Tibial nerve (tissue), 4 donors: ENCODE measurements around the gene MYBPC1. TPM values are rescaled to one million over a fixed set of nuclear protein-coding genes. Genes with fewer than 3 reads are reported as not detected.
"Not testable (repeated sequence)": the region's sequence is repeated elsewhere in the genome, so short reads cannot be mapped to it uniquely, and the experiment has no call there.

Experiments
- DNase-seq, 2 donors: peaks; one replicate each; pipeline ENCODE4 v3.0.0-alpha.2; 2019; ENCODE audit warnings: low spot score in 2 of 2
- H3K27ac ChIP-seq, 4 donors: fragments of 200-600 bp; sonication (generic) in 3 of 4; one replicate each; pipeline ENCODE4 v1.5.1; 2017 to 2019; ENCODE audit warnings: mild to moderate bottlenecking in 1 of 4
- H3K27me3 ChIP-seq, 2 donors: fragments of 200-600 bp; sonication (generic) in 1 of 2; one replicate each; pipeline versions ENCODE4 v1.5.1 to v1.6.0; 2017 to 2019
- H3K36me3 ChIP-seq, 3 donors: fragments of 200-600 bp; sonication (generic); one replicate each; pipeline ENCODE4 v1.5.1; 2018 to 2019
- H3K4me1 ChIP-seq, 4 donors: fragments of 200-600 bp; sonication (generic) in 3 of 4; one replicate each; pipeline ENCODE4 v1.5.1; 2017 to 2019
- H3K4me3 ChIP-seq, 4 donors: fragments of 200-600 bp; sonication (generic) in 3 of 4; one replicate each; pipeline ENCODE4 v1.5.1; 2017 to 2019; ENCODE audit warnings: mild to moderate bottlenecking in 1 of 4, moderate library complexity in 1 of 4
- H3K9me3 ChIP-seq, 4 donors: fragments of 200-600 bp; sonication (generic) in 3 of 4; one replicate each; pipeline ENCODE4 v1.5.1; 2017 to 2019
- EP300 ChIP-seq, 2 donors: sonication (generic); formaldehyde crosslinking; IDR thresholded peaks; one replicate each; pipeline ENCODE4 v1.6.1; 2017; ENCODE audit warnings: antibody characterized with exemption in 2 of 2, mild to moderate bottlenecking in 1 of 2
- POLR2A ChIP-seq, 2 donors: fragments of 450-650 bp; IDR thresholded peaks; one replicate each; pipeline ENCODE4 v1.6.1; 2017; ENCODE audit warnings: antibody characterized with exemption in 2 of 2, mild to moderate bottlenecking in 2 of 2, moderate library complexity in 2 of 2
- WGBS, 2 donors: methylation state at CpG; one replicate each; pipeline ENCODE4 v1.1.5; 2018; 5-methylcytosine and 5-hydroxymethylcytosine counted together
- total RNA-seq, 4 donors: library from RNA; depleted of rRNA; stranded (reverse); fragments of >200 nt; gene quantifications; one replicate each; pipeline ENCODE4 v1.1.0, GENCODE V29; 2016
- TF ChIP-seq, protein P1 (sequence below), 5 experiments: fragments of 200-600 bp in 3 of 5; fragments of 450-650 bp in 2 of 5; sonication (generic) in 3 of 5; IDR thresholded peaks; one replicate each; pipeline ENCODE4 v1.5.1; 2016 to 2019; ENCODE audit warnings: antibody characterized with exemption in 5 of 5, mild to moderate bottlenecking in 3 of 5, moderate library complexity in 2 of 5

Gene MYBPC1
- total RNA-seq, 4 donors from 2014 or later: under 0.01 to 1.5 (median 0.60) TPM

DNA sequence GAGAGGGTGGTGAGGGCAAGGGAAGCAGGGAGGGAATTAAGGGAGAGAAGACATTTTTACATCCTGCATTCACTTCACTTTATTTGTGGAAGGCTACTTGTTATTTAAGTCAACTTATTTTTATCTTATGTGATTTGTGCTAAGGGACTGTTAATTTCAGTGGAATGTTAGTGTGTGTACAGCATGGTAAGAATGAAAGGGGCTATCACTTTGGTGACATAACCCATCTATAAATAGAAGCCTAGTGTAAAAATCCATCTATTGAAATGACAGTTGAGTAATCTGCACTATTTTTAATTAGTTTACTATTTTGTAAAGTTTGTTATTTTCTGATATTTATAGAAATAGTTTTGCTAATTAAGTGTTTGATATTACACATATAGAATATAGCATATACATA lies 85.9 kb downstream of the MYBPC1 start:
- Histone ChIP-seq H3K9me3 (no peaks in the 10 kb centered on the region), H3K27ac (no peak overlapping the region), H3K27me3 (no peaks in the 10 kb centered on the region), H3K4me1 (peaks cover 0 to 23% (median 2%) of the 10 kb centered on the region in 4 donors), H3K4me3 (no peak overlapping the region), H3K36me3 (no peaks in the 10 kb centered on the region)
- no peak for DNase-seq
- TF ChIP-seq POLR2A (IDR thresholded peaks at IDR 0.05): no peak
- no peak for TF ChIP-seq EP300 (IDR thresholded peaks at IDR 0.05)
- TF ChIP-seq, protein P1, sequence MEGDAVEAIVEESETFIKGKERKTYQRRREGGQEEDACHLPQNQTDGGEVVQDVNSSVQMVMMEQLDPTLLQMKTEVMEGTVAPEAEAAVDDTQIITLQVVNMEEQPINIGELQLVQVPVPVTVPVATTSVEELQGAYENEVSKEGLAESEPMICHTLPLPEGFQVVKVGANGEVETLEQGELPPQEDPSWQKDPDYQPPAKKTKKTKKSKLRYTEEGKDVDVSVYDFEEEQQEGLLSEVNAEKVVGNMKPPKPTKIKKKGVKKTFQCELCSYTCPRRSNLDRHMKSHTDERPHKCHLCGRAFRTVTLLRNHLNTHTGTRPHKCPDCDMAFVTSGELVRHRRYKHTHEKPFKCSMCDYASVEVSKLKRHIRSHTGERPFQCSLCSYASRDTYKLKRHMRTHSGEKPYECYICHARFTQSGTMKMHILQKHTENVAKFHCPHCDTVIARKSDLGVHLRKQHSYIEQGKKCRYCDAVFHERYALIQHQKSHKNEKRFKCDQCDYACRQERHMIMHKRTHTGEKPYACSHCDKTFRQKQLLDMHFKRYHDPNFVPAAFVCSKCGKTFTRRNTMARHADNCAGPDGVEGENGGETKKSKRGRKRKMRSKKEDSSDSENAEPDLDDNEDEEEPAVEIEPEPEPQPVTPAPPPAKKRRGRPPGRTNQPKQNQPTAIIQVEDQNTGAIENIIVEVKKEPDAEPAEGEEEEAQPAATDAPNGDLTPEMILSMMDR (IDR thresholded peaks at IDR 0.05): no peak

DNA sequence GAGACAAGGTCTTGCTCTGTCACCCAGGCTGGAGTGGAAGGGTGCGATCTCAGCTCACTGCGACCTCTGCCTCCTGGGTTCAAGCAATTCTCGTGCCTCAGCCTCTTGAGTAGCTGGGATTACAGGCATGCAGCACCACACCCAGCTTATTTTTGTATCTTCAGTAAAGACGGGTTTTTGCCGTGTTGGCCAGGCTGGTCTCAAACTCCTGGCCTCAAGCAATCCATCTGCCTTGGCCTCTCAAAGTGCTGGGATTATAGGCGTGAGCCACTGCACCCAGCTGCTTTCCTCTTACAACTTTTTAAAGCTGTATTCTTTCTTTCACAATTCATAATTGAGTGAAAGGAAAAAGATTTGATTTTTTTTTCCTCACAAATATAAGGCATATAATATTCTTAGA lies 86.9 kb downstream of the MYBPC1 start:
- WGBS, 2 donors: 53 to 64% methylated on average over 6 of the region's 6 CpGs

DNA sequence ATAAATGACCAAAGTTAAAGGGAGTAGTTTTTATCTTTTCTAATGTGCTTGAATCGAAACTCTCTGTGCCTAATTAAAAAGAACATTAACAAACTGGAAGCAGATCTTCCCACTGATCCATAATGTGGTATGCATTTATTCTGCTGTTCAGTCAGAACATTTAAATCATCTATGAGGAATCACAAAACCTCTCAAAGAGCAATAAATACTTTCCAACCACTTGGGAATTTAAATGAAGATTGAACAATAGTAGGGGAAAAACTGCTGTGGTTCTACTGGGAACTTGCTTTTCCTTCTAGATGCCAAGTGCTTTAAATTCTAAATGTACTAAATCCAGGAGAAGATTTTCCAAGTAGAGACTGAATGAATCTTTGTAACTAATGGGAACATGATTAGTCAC lies 90.3 kb downstream of the MYBPC1 start:
- Histone ChIP-seq H3K27ac (peak overlapping the region in 2 of 4 donors; percentile 13 to 18), H3K4me3 (no peak overlapping the region), H3K9me3 (no peaks in the 10 kb centered on the region), H3K27me3 (no peaks in the 10 kb centered on the region), H3K36me3 (no peaks in the 10 kb centered on the region), H3K4me1 (peaks cover 0 to 24% (median 2%) of the 10 kb centered on the region in 4 donors)
- 46 to 54% methylated on average over 1 of the region's 1 CpG for WGBS, 2 donors
- no peak for TF ChIP-seq EP300 (IDR thresholded peaks at IDR 0.05)
- TF ChIP-seq, protein P1 (IDR thresholded peaks at IDR 0.05): no peak
- no peak for TF ChIP-seq POLR2A (IDR thresholded peaks at IDR 0.05)
- DNase-seq: no peak

More for the DNA sequence above, 86.9 kb downstream of the MYBPC1 start:
- not testable (repeated sequence) for H3K4me3 ChIP-seq, H3K27me3 ChIP-seq, H3K36me3 ChIP-seq, H3K27ac ChIP-seq, DNase-seq, H3K9me3 ChIP-seq
- peaks cover 0 to 30% (median 2%) of the 10 kb centered on the region in 4 donors for H3K4me1 ChIP-seq

DNA sequence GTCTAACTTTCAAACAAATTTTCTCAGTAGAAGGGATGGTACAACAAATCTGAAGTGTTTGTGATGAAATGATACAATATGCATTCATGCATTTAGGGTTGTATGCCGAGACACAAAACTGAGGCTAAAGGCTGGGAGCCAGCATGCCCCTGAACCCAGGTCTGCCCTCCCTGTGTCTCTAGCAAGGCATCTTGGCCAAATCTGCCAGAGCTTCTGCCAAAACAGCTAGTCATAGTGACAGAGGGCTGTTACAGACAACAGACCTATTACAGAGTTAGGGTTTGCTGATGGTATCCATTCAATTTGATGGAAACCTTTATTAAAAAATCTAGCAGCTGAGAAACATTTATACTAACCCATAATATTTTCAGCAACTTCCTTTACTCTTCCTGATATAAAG lies 91.4 kb downstream of the MYBPC1 start:
- Histone ChIP-seq H3K27me3 (no peaks in the 10 kb centered on the region), H3K9me3 (no peaks in the 10 kb centered on the region), H3K27ac (peak overlapping the region in 1 of 4 donors; percentile 7), H3K4me1 (peaks cover 0 to 16% (median 2%) of the 10 kb centered on the region in 4 donors), H3K36me3 (no peaks in the 10 kb centered on the region), H3K4me3 (no peak overlapping the region)
- no peak for DNase-seq
- TF ChIP-seq POLR2A (IDR thresholded peaks at IDR 0.05): no peak
- TF ChIP-seq, protein P1 (IDR thresholded peaks at IDR 0.05): no peak
- TF ChIP-seq EP300 (IDR thresholded peaks at IDR 0.05): no peak
- 57 to 63% methylated on average over 1 of the region's 1 CpG for WGBS, 2 donors

DNA sequence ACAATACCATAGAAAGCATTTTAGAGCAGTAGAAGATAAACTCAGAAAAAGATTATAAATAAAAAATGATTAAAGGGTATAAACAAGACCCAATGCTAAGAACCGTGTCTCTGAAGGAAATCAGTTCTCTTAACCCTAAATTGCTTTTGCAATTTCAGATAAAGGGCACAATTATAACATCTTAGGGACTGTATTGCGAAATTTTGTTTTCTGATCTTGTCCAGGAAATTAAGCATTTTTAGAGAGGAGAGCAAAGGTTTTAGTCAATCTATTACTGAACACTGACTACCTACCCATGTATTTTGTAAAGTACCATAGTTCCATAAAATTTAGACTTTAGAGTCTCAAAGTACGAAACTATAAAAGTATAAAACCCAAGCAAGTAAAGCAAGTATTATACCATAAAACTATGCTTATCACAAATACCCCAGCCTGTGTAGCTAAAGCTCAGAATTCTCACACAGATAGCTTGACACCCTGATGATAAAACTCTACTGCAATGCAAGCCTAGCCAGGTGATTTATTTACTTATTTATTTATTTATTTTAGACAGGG lies 95.8 kb downstream of the MYBPC1 start:
- Histone ChIP-seq H3K4me1 (peaks cover 0 to 11% (median 4%) of the 10 kb centered on the region in 4 donors), H3K9me3 (no peaks in the 10 kb centered on the region), H3K27ac (no peak overlapping the region), H3K4me3 (no peak overlapping the region), H3K36me3 (no peaks in the 10 kb centered on the region), H3K27me3 (no peaks in the 10 kb centered on the region)
- no peak for DNase-seq
- no peak for TF ChIP-seq EP300 (IDR thresholded peaks at IDR 0.05)
- TF ChIP-seq, protein P1 (IDR thresholded peaks at IDR 0.05): no peak
- TF ChIP-seq POLR2A (IDR thresholded peaks at IDR 0.05): no peak
- 52 to 67% methylated on average over 3 of the region's 3 CpGs for WGBS, 2 donors
